Measurements from ENCODE around the gene TMEM72.

The TMEM72 gene

DNA sequence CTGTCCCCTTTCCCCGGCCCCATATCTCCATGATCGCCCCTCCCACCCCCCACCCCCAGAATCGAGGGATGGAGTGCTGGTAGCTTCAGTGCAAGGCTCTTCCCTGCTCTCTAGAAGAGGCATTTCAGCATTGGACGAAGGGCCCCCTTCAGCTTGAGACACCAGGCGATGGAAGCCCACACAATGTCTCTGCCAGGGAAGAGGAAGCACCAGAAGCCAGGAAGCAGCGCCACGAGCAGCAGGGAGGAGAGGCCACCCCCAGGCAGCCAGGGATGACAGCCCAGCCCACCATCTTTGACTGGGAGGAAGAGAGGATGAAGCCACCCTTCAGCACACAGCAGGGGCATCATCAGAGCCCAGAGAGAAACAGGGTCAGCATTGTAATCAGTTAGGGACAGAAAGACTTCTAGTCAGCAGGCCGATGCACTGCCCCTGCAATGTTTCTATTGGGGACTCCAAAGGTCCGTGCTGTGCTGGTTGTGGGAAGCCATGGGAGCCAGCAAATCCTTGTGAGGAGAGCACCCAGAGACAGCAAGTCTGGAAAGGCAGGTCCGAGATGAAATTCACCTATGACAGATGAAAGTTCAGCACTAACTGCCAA lies 15.7 kb downstream of the TMEM72 start:
- Histone ChIP-seq H3K36me3 (ENCODE audit: insufficient read depth, low read length) (no peaks in the 10 kb centered on the region), H3K9ac (ENCODE audit: low read depth, low read length) (no peak overlapping the region), H3K27me3 (ENCODE audit: insufficient read depth, low read length, poor library complexity) (no peaks in the 10 kb centered on the region), H3K9me3 (ENCODE audit: insufficient read depth, low read length, severe bottlenecking) (no peaks in the 10 kb centered on the region), H3K27ac (ENCODE audit: low read length) (no peak overlapping the region), H3K4me3 (ENCODE audit: low read depth in 1 of 2, low read length in 2 of 2) (no peak overlapping the region), H3K79me2 (ENCODE audit: insufficient read depth, low read length) (no peaks in the 10 kb centered on the region), H4K20me1 (ENCODE audit: insufficient read depth, low read length) (no peaks in the 10 kb centered on the region), H3K4me1 (ENCODE audit: insufficient read depth, low read length) (no peaks in the 10 kb centered on the region), H2AFZ (ENCODE audit: low read depth, low read length) (no peak overlapping the region), H3K4me2 (ENCODE audit: insufficient read depth, low read length) (no peak overlapping the region)
- ATAC-seq (ENCODE audit: insufficient read depth, low read depth) (no peak), DNase-seq (no peak)
- no peak for TF ChIP-seq EZH2 (IDR thresholded peaks at IDR 0.05; ENCODE audit: borderline replicate concordance, low read depth, low read length, severe bottlenecking)
- TF ChIP-seq, protein P1, sequence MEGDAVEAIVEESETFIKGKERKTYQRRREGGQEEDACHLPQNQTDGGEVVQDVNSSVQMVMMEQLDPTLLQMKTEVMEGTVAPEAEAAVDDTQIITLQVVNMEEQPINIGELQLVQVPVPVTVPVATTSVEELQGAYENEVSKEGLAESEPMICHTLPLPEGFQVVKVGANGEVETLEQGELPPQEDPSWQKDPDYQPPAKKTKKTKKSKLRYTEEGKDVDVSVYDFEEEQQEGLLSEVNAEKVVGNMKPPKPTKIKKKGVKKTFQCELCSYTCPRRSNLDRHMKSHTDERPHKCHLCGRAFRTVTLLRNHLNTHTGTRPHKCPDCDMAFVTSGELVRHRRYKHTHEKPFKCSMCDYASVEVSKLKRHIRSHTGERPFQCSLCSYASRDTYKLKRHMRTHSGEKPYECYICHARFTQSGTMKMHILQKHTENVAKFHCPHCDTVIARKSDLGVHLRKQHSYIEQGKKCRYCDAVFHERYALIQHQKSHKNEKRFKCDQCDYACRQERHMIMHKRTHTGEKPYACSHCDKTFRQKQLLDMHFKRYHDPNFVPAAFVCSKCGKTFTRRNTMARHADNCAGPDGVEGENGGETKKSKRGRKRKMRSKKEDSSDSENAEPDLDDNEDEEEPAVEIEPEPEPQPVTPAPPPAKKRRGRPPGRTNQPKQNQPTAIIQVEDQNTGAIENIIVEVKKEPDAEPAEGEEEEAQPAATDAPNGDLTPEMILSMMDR (IDR thresholded peaks at IDR 0.05; ENCODE audit: borderline replicate concordance, extremely low read depth, low read length, poor library complexity, severe bottlenecking), result no peak

DNA sequence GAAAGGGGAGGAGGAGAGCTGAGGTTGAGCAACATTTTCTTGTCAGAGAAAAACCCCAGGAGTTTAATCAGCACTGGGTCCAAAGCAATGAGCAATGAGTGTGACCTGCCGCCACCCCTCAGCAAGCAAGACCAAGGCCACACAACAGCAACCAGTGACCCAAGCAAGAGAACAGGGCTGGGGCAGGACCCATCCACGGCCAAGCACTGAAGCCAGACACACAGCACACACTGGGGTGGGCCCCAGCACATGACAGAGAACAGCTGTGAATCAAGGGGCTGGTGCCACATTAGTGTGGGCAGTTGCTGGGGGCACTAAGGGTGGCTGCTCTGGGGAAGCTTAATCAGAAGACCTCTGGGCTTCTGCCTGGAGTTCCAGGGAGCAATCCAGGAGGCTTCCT lies 16.2 kb downstream of the TMEM72 start:
- ATAC-seq (ENCODE audit: insufficient read depth, low read depth) (no peak), DNase-seq (no peak)
- Histone ChIP-seq H3K27ac (ENCODE audit: low read length) (no peak overlapping the region), H3K4me2 (ENCODE audit: insufficient read depth, low read length) (no peak overlapping the region), H3K36me3 (ENCODE audit: insufficient read depth, low read length) (no peaks in the 10 kb centered on the region), H3K9me3 (ENCODE audit: insufficient read depth, low read length, severe bottlenecking) (no peaks in the 10 kb centered on the region), H3K79me2 (ENCODE audit: insufficient read depth, low read length) (no peaks in the 10 kb centered on the region), H4K20me1 (ENCODE audit: insufficient read depth, low read length) (no peaks in the 10 kb centered on the region), H3K27me3 (ENCODE audit: insufficient read depth, low read length, poor library complexity) (no peaks in the 10 kb centered on the region), H3K4me1 (ENCODE audit: insufficient read depth, low read length) (no peaks in the 10 kb centered on the region), H2AFZ (ENCODE audit: low read depth, low read length) (no peak overlapping the region), H3K9ac (ENCODE audit: low read depth, low read length) (no peak overlapping the region), H3K4me3 (ENCODE audit: low read depth in 1 of 2, low read length in 2 of 2) (no peak overlapping the region)
- no peak for TF ChIP-seq EZH2 (IDR thresholded peaks at IDR 0.05; ENCODE audit: borderline replicate concordance, low read depth, low read length, severe bottlenecking)
- TF ChIP-seq, protein P1 (IDR thresholded peaks at IDR 0.05; ENCODE audit: borderline replicate concordance, extremely low read depth, low read length, poor library complexity, severe bottlenecking), result no peak

DNA sequence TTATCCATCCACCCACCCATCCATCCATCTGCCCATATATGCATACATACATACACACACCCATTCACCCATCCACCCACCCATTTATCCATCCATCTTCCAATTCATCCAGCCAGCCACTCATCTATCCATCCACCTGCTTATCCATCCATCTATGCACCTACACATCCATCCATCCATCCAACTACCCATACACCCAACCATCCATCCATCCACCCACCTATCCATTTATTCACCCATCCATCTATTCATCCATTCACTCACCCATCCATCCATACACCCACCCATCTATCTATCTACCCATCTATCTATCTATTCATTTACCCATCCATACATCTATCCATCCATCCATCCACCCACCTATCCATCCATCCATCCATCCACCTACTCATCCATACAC lies 17.3 kb downstream of the TMEM72 start:
- no peaks in the 10 kb centered on the region for H3K36me3 ChIP-seq (ENCODE audit: insufficient read depth, low read length)
- H3K4me3 ChIP-seq (ENCODE audit: low read depth in 1 of 2, low read length in 2 of 2), result no peak overlapping the region
- ATAC-seq (ENCODE audit: insufficient read depth, low read depth) (no peak), DNase-seq (no peak)
- no peak overlapping the region for H2AFZ ChIP-seq (ENCODE audit: low read depth, low read length)
- TF ChIP-seq, protein P1 (IDR thresholded peaks at IDR 0.05; ENCODE audit: borderline replicate concordance, extremely low read depth, low read length, poor library complexity, severe bottlenecking), result no peak
- no peak for TF ChIP-seq EZH2 (IDR thresholded peaks at IDR 0.05; ENCODE audit: borderline replicate concordance, low read depth, low read length, severe bottlenecking)
- H3K4me1 ChIP-seq (ENCODE audit: insufficient read depth, low read length), result peaks cover 11% of the 10 kb centered on the region
- no peak overlapping the region for H3K4me2 ChIP-seq (ENCODE audit: insufficient read depth, low read length)
- no peaks in the 10 kb centered on the region for H3K79me2 ChIP-seq (ENCODE audit: insufficient read depth, low read length)
- H4K20me1 ChIP-seq (ENCODE audit: insufficient read depth, low read length), result no peaks in the 10 kb centered on the region
- H3K27ac ChIP-seq (ENCODE audit: low read length), result no peak overlapping the region
- H3K9me3 ChIP-seq (ENCODE audit: insufficient read depth, low read length, severe bottlenecking), result no peaks in the 10 kb centered on the region
- no peak overlapping the region for H3K9ac ChIP-seq (ENCODE audit: low read depth, low read length)
- no peaks in the 10 kb centered on the region for H3K27me3 ChIP-seq (ENCODE audit: insufficient read depth, low read length, poor library complexity)

Measured in DND-41 (cell line).